ENCODE measurements around the gene WDR38. TPM values are rescaled to one million over a fixed set of nuclear protein-coding genes. Genes with fewer than 3 reads are reported as not detected.
A peak's percentile ranks its signal among the peaks of the same experiment; 100 is the strongest.

The WDR38 gene
- total RNA-seq, 1 donor from 2014 or later: not detected

GRCh38 chr9:124861342-124862229 is 8.3 kb downstream of the WDR38 start, which contains the start of the genes ARPC5L and RPL35:
TSS of gene ARPC5L (plus strand) at chr9:124862130. CDS start at chr9:124869291, 7,161 bp downstream.
TSS of gene RPL35 (minus strand) at chr9:124861957. CDS start at chr9:124861912, 45 bp downstream.
- no peaks in the 10 kb centered on the region for H3K9me3 Mint-ChIP-seq (ENCODE audit: low read depth)
- H3K4me1 Mint-ChIP-seq (ENCODE audit: low read depth): peaks cover 16% of the 10 kb centered on the region

DNA sequence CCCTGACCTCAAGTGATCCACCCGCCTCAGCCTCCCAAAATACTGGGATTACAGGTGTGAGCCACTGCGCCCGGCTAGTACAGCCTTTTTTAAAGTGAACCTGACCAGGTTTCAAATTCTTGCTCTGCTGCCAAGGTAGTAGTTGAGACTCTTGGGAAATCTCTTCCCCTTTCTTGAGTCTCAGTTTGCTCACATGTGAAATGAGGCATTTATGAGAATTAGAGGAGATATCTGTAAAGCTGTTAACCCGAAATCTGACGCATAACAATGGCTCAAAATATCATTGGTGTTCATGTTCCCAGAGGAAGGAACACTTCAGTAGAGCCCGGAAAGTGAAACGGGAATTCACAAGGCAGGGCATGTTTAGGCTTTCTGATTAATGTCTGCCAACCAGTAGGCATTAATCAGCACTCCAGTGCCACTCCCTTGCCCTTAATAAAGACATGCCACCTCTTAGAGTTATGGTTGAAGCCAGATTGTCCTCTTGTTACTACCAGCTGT is 10.2 kb downstream of the WDR38 start:
- Mint-ChIP-seq H3K27me3 (no peaks in the 10 kb centered on the region), H3K27ac (peak overlapping the region; percentile 83), H3K9me3 (ENCODE audit: low read depth) (no peaks in the 10 kb centered on the region), H3K36me3 (ENCODE audit: insufficient read depth) (peaks cover 11% of the 10 kb centered on the region), H3K4me3 (ENCODE audit: low read depth) (peak overlapping the region; percentile 59), H3K4me1 (ENCODE audit: low read depth) (peaks cover 23% of the 10 kb centered on the region)
- DNase-seq (ENCODE audit: low spot score, unreplicated experiment): no peak
- no peak for TF ChIP-seq CTCF (IDR thresholded peaks at IDR 0.05; ENCODE audit: unreplicated experiment)

More at GRCh38 chr9:124861342-124862229, 8.3 kb downstream of the WDR38 start, which contains the start of the genes ARPC5L and RPL35:
- peak; percentile 47 for TF ChIP-seq CTCF (IDR thresholded peaks at IDR 0.05; ENCODE audit: unreplicated experiment)
- H3K27ac Mint-ChIP-seq: peak within 1 kb of the TSS; percentile 98
- no peaks in the 10 kb centered on the region for H3K27me3 Mint-ChIP-seq
- DNase-seq (ENCODE audit: low spot score, unreplicated experiment): peak; percentile 89
- peaks cover 11% of the 10 kb centered on the region for H3K36me3 Mint-ChIP-seq (ENCODE audit: insufficient read depth)
- peak within 1 kb of the TSS; percentile 97 for H3K4me3 Mint-ChIP-seq (ENCODE audit: low read depth)

DNA sequence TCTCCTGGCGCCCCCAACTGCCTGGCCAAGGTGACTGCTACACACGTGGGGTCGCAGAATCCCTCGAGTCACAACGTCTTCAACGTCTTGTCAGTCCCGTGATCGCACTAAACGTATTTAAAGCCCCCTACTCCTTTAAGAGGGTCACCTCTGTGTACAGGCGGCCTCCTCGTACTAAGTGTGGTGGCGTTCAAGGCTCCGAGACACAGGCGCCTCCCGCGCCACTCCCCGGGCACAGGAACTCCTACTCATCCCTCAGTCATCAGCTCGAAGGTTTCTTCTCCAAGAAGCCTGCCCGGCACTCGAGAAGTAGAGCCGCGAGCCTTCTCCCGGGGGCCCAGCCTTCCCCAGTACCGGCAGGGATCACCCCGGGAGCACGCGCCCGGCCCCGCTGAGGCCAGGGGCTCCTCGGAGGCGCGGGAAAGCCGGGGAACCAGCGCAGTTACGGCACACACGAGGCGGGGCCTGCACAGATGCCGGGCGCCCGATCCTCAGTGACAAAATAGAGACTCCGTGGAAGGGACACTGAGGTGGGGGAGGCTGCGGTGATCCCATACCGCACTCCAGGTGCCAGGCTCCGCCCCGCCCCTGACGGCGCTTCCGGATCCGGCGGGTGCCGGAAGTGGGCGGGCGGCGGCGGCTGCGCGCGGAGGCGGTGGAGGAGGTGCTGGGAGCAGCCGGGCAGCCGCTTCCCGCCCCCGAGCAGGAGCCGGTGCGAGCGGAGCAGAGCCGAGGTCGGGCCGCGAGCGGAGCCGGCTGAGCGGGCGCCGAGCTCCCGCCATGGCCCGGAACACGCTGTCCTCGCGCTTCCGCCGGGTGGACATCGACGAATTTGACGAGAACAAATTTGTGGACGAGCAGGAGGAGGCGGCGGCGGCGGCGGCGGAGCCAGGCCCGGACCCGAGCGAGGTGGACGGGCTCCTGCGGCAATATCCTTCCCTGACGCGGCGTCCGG is 15.5 kb downstream of the WDR38 start:
- peak; percentile 77 for DNase-seq (ENCODE audit: low spot score, unreplicated experiment)
- Mint-ChIP-seq H3K27ac (peak overlapping the region; percentile 96), H3K9me3 (ENCODE audit: low read depth) (no peaks in the 10 kb centered on the region), H3K36me3 (ENCODE audit: insufficient read depth) (peaks cover 3% of the 10 kb centered on the region), H3K4me3 (ENCODE audit: low read depth) (peak overlapping the region; percentile 94), H3K4me1 (ENCODE audit: low read depth) (peaks cover 23% of the 10 kb centered on the region), H3K27me3 (no peaks in the 10 kb centered on the region)
- peak; percentile 26 for TF ChIP-seq CTCF (IDR thresholded peaks at IDR 0.05; ENCODE audit: unreplicated experiment)

- no peak for DNase-seq (ENCODE audit: low spot score, unreplicated experiment)
- Mint-ChIP-seq H3K27me3 (no peaks in the 10 kb centered on the region), H3K36me3 (ENCODE audit: insufficient read depth) (peaks cover 3% of the 10 kb centered on the region), H3K4me1 (ENCODE audit: low read depth) (peaks cover 23% of the 10 kb centered on the region), H3K27ac (peak overlapping the region; percentile 91), H3K4me3 (ENCODE audit: low read depth) (peak overlapping the region; percentile 94), H3K9me3 (ENCODE audit: low read depth) (no peaks in the 10 kb centered on the region)
- TF ChIP-seq CTCF (IDR thresholded peaks at IDR 0.05; ENCODE audit: unreplicated experiment): no peak
Measured at GRCh38 chr9:124869466-124869985, 16.3 kb downstream of the WDR38 start.

All from progenitor cell of endocrine pancreas (in vitro differentiated cells).